Activated CD4-positive, alpha-beta memory T cell treated with anti-CD3 and anti-CD28 coated beads, Interleukin-2, amount 10 ng/mL, durations not matched to agents 7 days and 5 days (primary cell): ENCODE results near the gene ABHD3. TPM values are rescaled to one million over a fixed set of nuclear protein-coding genes. Genes with fewer than 3 reads are reported as not detected.

Experiments
- total RNA-seq, 2 experiments: library from RNA; stranded (reverse); gene quantifications; one replicate each; pipeline ENCODE4 v1.2.3, GENCODE V29; 2021

ABHD3 gene
- total RNA-seq, 2 experiments from 2014 or later, result 49.2 to 53.5 TPM

Other genes with a start within 250 kb of the ABHD3 start
- 10 to 100 TPM; 22.8 to 22.9 TPM for gene ESCO1, start 104.1 kb downstream of the ABHD3 start, total RNA-seq
- 10 to 100 TPM; 96.6 to 97.5 TPM for gene SNRPD1, start 92.5 kb downstream of the ABHD3 start, total RNA-seq
- 10 to 100 TPM; 57.8 to 58.3 TPM for gene MIB1, start 36.0 kb upstream of the ABHD3 start, total RNA-seq